Measurements from ENCODE around the gene MCM5.

MCM5 gene

GRCh38 chr22:35449829-35450689 lies 50.1 kb downstream of the MCM5 start:
- H3K9ac ChIP-seq: no peak overlapping the region
- TF ChIP-seq CTCF (IDR thresholded peaks at IDR 0.05): no peak
- H3K4me2 ChIP-seq (ENCODE audit: low read length): no peak overlapping the region

GRCh38 chr22:35450824-35451569 lies 51.1 kb downstream of the MCM5 start:
- Histone ChIP-seq H3K27ac (no peak overlapping the region), H2AFZ (no peak overlapping the region), H3K4me1 (no peaks in the 10 kb centered on the region), H3K9ac (no peak overlapping the region), H3K4me2 (ENCODE audit: low read length) (no peak overlapping the region), H3K4me3 (ENCODE audit: low read depth, low read length) (no peak overlapping the region), H3K36me3 (ENCODE audit: control insufficient read depth, insufficient read depth, low read length) (no peaks in the 10 kb centered on the region), H3K27me3 (ENCODE audit: control insufficient read depth, insufficient read depth, low read length) (no peaks in the 10 kb centered on the region), H3K79me2 (no peaks in the 10 kb centered on the region), H3K9me3 (ENCODE audit: control insufficient read depth, low read length) (no peaks in the 10 kb centered on the region)
- TF ChIP-seq CTCF (IDR thresholded peaks at IDR 0.05): no peak

More at GRCh38 chr22:35449829-35450689, 50.1 kb downstream of the MCM5 start:
- H3K4me1 ChIP-seq: no peaks in the 10 kb centered on the region
- H3K27ac ChIP-seq: no peak overlapping the region
- no peak overlapping the region for H3K4me3 ChIP-seq (ENCODE audit: low read depth, low read length)
- no peaks in the 10 kb centered on the region for H3K27me3 ChIP-seq (ENCODE audit: control insufficient read depth, insufficient read depth, low read length)
- H3K9me3 ChIP-seq (ENCODE audit: control insufficient read depth, low read length): no peaks in the 10 kb centered on the region
- H3K36me3 ChIP-seq (ENCODE audit: control insufficient read depth, insufficient read depth, low read length): no peaks in the 10 kb centered on the region
- H2AFZ ChIP-seq: no peak overlapping the region
- no peaks in the 10 kb centered on the region for H3K79me2 ChIP-seq

GRCh38 chr22:35451592-35451991 lies 51.7 kb downstream of the MCM5 start:
- Histone ChIP-seq H2AFZ (no peak overlapping the region), H3K36me3 (ENCODE audit: control insufficient read depth, insufficient read depth, low read length) (no peaks in the 10 kb centered on the region), H3K9ac (no peak overlapping the region), H3K4me3 (ENCODE audit: low read depth, low read length) (no peak overlapping the region), H3K27ac (no peak overlapping the region), H3K27me3 (ENCODE audit: control insufficient read depth, insufficient read depth, low read length) (no peaks in the 10 kb centered on the region), H3K9me3 (ENCODE audit: control insufficient read depth, low read length) (no peaks in the 10 kb centered on the region), H3K4me2 (ENCODE audit: low read length) (no peak overlapping the region), H3K4me1 (no peaks in the 10 kb centered on the region), H3K79me2 (no peaks in the 10 kb centered on the region)
- no peak for TF ChIP-seq CTCF (IDR thresholded peaks at IDR 0.05)

GRCh38 chr22:35452351-35452781 lies 52.4 kb downstream of the MCM5 start:
- Histone ChIP-seq H3K36me3 (ENCODE audit: control insufficient read depth, insufficient read depth, low read length) (no peaks in the 10 kb centered on the region), H3K4me2 (ENCODE audit: low read length) (no peak overlapping the region), H2AFZ (no peak overlapping the region), H3K4me1 (no peaks in the 10 kb centered on the region), H3K79me2 (no peaks in the 10 kb centered on the region), H3K9me3 (ENCODE audit: control insufficient read depth, low read length) (no peaks in the 10 kb centered on the region), H3K9ac (no peak overlapping the region), H3K4me3 (ENCODE audit: low read depth, low read length) (no peak overlapping the region), H3K27me3 (ENCODE audit: control insufficient read depth, insufficient read depth, low read length) (no peaks in the 10 kb centered on the region), H3K27ac (no peak overlapping the region)
- no peak for TF ChIP-seq CTCF (IDR thresholded peaks at IDR 0.05)

Measured in parathyroid adenoma (tissue), 2 donors.